NCI-H748 treated with DMSO at 0.1 percent for 48 hours (cell line): ENCODE data around the gene ZNF487.
"Not testable (repeated sequence)": the region's sequence is repeated elsewhere in the genome, so short reads cannot be mapped to it uniquely, and the experiment has no call there.

Experiments
- DNase-seq: peaks from one replicate; lab custom pipeline; 2025; lab: John Stamatoyannopoulos, UW

The ZNF487 gene

GRCh38 chr10:43437141-43437870 is 395 bp downstream of the ZNF487 start:
- no peak for DNase-seq

DNA sequence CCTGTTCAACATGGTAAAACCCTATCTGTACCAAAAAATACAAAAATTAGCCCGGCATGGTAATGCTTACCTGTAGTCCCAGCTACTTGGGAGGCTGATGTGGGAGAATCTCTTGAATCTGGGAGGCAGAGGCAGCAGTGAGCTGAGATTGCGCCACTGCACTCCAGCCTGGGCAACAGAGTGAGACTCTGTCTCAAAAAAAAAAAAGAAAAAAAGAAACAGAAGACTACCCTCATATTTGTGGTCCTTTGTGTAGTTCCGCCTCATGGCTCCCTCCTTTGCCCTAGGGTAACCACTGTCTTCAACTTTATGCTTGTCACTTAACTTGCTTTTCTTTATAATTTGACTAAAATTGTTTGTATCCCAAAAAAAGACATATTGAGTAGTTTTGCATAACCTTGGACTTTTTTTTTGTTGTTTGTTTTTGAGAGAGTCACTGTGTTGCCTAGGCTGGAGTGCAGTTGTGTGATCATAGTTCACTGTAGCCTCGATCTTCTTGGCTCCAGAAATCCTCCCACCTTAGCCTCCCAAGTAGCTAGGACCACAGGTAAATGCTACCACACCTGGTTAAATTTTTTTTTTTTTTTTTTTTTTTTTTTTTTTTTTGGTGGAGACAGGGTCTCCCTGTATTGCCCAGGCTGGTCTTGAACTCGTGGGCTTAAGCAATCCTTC is 3.7 kb downstream of the ZNF487 start:
- no peak for DNase-seq

DNA sequence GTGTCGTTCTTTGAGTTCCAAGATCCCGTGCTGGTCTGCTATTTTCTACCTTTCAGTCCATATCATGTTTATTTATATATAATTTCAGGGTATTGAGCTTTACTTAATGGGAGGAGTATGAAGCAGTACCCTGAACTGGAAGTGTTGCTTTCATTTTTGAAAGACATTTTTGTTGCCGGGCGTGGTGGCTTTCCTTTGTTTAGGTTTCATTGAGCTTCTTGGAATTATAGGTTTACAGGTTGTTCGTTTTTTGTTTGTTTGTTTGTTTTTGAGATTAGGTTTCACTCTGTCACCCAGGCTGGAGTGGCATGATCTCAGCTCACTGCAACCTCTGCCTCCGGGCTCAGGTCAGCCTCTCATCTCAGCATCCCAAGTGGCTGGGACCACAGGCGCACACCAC is 7.4 kb downstream of the ZNF487 start:
- DNase-seq: no peak

- DNase-seq: no peak
Measured at GRCh38 chr10:43444897-43445466, 8.1 kb downstream of the ZNF487 start.

- DNase-seq: not testable (repeated sequence)
Measured at GRCh38 chr10:43446219-43447017, 9.5 kb downstream of the ZNF487 start.

DNA sequence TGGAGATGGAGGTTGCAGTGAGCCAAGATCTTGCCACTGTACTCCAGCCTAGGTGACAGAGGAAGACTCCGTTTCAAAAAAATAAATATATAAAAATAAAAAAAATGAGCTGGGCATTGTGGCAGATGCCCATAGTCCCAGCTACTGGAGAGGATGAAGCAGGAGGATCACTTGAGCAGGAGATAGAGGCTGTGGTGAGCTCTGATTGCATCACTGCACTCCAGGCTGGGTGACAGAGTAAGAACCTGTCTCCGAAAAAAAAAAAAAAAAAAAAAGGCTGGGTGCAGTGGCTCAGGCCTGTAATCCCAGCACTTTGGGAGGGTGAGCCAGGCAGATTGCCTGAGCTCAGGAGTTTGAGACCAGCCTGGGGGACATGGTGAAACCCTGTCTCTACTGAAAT is 11.8 kb downstream of the ZNF487 start:
- no peak for DNase-seq

DNA sequence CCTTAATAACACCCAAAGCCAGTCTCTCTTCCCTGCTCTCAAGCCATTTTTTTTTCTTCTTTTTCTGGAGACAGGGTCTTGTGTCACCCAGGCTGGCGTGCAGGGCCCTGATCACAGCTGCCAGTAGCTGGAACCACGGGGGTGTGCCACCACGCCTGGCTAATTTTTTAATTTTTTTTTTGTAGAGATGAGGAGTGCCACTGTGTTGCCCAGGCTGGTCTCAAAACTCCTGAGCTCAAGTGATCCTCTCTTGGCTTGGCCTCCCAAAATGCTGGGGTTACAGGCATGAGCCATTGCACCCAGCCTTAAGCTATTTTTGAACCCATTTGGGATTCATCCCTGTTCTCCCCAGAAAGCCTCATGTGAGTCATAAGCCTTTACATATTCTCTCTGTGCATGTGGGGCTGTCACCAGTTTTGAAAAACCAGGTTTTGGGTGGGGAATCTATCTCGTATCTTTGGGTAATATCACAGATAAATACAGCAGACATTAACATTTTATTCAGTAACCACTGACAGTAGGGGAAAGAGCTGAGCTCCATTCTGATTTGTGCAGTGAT is 15.5 kb downstream of the ZNF487 start:
- DNase-seq: no peak

- no peak for DNase-seq
Measured at GRCh38 chr10:43453266-43453831, 16.4 kb downstream of the ZNF487 start.

GRCh38 chr10:43454025-43454424 is 17.1 kb downstream of the ZNF487 start:
- DNase-seq: peak; percentile 3

GRCh38 chr10:43456561-43456960 is 19.6 kb downstream of the ZNF487 start:
- not testable (repeated sequence) for DNase-seq

- no peak for DNase-seq
Measured at GRCh38 chr10:43458227-43458626, 21.3 kb downstream of the ZNF487 start.

DNA sequence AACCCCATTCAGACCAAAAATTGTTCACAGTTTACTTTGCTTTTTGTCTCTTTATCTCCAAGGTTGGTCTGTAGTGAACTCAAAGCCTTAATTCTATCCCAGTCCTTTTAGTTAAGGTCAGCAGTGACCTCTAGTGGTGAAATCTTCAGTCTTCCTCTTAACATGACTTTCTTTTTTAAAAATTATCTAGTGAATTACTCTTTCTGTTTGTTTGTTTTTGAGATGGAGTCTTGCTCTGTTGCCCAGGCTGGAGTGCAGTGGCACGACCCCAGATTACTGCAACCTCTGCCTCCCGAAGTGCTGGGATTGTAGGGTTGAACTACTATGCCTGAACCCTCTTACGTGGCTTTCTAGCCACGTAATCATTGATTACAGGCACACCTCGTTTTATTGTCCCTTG is 25.0 kb downstream of the ZNF487 start:
- DNase-seq: peak; percentile 71

DNA sequence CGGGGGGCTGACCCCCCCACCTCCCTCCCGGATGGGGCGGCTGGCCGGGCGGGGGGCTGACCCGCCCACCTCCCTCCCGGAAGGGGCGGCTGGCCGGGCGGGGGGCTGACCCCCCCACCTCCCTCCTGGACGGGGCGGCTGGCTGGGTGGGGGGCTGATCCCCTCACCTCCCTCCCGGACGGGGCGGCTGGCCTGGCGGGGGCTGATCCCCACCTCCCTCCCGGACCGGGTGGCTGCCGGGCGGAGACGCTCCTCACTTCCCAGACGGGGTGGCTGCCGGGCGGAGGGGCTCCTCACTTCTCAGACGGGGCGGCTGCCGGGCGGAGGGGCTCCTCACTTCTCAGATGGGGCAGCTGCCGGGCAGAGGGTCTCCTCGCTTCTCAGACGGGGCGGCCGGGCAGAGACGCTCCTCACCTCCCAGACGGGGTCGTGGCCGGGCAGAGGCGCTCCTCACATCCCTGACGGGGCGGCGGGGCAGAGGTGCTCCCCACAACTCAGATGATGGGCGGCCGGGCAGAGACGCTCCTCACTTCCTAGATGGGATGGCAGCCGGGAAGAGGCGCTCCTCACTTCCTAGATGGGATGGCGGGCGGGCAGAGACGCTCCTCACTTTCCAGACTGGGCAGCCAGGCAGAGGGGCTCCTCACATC is 28.3 kb downstream of the ZNF487 start:
- not testable (repeated sequence) for DNase-seq

DNA sequence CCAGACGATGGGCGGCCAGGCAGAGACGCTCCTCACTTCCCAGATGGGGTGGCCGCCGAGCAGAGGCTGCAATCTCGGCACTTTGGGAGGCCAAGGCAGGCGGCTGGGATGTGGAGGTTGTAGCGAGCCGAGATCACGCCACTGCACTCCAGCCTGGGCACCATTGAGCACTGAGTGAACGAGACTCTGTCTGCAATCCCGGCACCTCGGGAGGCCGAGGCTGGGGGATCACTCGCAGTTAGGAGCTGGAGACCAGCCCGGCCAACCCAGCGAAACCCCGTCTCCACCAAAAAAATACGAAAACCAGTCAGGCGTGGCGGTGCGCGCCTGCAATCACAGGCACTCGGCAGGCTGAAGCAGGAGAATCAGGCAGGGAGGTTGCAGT is 28.8 kb downstream of the ZNF487 start:
- DNase-seq: not testable (repeated sequence)

- DNase-seq: no peak
Measured at GRCh38 chr10:43471146-43471545, 34.2 kb downstream of the ZNF487 start.

- DNase-seq: no peak
Measured at GRCh38 chr10:43471935-43472720, 35.2 kb downstream of the ZNF487 start.

GRCh38 chr10:43479275-43479674 is 42.4 kb downstream of the ZNF487 start:
- no peak for DNase-seq

DNA sequence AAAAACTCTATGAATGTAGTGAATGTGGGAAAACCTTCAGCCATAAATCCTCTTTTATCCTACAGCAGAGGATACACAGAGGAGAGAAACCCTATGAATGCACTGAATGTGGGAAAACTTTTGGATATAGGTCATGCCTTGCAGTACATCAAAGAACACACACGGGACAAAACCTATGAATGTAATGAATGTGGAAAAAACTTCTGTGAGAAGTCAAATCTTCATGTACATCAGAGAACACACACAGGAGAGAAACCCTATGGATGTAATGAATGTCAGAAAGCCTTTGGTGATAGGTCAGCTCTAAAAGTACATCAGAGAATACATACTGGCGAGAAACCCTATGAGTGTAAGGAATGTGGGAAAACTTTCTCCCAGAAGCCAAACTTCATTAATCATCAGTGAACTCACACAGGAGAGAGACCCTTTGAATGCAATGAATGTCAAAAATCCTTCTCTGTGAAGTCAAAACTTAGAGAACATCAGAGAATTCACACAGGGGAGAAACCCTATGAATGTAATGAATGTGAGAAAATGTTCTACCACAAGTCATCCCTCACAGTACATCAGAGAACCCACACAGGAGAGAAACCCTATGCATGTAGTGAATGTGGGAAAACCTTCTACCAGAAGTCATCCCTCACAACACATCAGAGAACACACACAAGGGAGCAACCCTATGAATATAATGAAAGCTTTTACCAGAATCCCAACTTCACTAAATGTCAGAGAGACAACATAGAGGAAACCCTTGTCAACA is 45.6 kb downstream of the ZNF487 start:
- no peak for DNase-seq

DNA sequence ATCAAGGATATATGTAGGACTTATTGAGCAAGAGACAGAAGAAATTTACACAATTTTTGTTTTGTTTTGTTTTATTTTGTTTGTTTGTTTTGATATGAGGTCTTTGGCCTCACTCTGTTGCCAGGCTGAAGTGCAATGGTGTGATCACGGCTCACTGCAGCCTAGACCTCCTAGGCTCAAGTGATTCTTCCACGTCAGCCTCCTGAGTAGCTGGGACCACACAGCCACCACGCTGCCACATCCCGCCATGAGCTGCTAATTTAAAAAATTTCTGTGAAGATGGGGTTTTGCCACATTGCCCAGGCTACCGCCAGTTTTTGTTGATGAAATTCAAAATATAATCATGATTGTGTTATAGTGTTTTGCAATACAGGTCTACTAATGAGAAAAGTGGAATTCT is 54.9 kb downstream of the ZNF487 start:
- no peak for DNase-seq

- DNase-seq: no peak
Measured at GRCh38 chr10:43502931-43503330, 66.0 kb downstream of the ZNF487 start.
